HG02973 (cell line): ENCODE data around the gene PTPRH.
A peak's percentile ranks its signal among the peaks of the same experiment; 100 is the strongest.

Experiments used
- ATAC-seq: cut with Tn5 transposase; IDR thresholded peaks from one replicate; pipeline ENCODE4 v1.9.1; 2021; ENCODE audit warnings: moderate library complexity; ENCODE audit not compliant: unreplicated experiment

Gene PTPRH

GRCh38 chr19:55208880-55209692 lies at the start of gene PTPRH:
PTPRH (minus strand) TSS chr19:55209501; CDS start chr19:55209433, 68 bp downstream.
- no peak for ATAC-seq

DNA sequence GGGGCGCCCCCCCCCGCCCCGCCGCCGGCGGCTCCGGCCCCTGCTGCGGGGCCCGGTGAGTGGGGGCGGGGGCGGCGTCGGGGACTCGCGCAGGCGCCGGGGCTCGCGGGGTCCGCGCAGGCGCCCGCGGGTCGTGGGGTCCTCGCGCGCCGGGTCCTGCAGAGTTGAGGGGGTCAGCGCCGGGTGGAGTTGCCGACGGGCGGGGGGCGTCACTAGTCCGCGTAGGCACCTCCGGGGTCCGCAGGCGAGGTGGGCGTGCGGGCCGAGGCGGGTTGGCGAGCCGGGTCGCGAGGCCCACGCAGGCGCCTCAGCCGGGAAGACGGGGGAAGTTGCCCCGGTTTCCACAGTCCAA lies 49.2 kb upstream of the PTPRH start:
- peak; percentile 6 for ATAC-seq

- no peak for ATAC-seq
Measured at GRCh38 chr19:55257461-55258420, 48.4 kb upstream of the PTPRH start.

DNA sequence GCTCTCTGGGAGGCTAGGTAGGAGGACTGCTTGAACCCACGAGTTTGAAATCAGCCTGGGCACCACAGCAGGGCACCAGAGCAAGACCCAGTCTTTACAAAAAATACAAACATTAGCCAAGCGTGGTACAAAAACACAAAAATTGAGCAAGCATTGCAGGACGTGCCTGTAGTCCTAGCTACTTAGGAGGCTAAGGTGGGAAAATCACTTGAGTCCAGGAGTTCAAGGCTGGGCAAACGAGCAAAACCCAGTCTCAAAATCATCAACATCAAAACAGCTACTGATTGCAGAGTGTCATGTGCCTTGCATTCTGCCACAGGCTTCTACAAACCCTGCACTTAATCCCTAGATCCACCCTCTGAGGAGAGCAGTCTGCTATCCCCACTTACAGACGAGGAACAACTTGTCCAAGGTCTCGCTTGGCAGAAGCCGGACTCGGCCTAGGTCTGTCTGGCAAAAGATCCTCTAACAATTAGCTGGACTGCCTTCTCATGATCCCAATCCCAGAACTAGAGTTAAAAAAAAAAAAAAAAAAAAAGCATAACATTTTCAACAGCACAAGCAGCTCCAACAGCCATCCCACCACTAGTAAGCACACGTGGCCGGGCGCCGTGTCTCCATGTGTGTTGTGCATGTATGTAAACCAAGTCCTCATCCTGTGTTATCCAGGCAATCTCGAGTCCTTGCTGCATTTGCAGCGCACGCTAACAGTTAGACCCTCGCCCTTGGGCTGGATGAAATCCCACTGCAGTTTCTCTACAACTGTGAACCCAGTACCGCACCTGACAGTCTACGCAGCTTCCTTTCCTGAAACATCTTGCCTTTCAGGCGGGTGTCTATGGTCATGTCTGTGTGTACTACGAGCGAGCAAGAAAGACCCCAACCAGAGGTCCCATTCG lies 47.5 kb upstream of the PTPRH start:
- ATAC-seq = no peak

DNA sequence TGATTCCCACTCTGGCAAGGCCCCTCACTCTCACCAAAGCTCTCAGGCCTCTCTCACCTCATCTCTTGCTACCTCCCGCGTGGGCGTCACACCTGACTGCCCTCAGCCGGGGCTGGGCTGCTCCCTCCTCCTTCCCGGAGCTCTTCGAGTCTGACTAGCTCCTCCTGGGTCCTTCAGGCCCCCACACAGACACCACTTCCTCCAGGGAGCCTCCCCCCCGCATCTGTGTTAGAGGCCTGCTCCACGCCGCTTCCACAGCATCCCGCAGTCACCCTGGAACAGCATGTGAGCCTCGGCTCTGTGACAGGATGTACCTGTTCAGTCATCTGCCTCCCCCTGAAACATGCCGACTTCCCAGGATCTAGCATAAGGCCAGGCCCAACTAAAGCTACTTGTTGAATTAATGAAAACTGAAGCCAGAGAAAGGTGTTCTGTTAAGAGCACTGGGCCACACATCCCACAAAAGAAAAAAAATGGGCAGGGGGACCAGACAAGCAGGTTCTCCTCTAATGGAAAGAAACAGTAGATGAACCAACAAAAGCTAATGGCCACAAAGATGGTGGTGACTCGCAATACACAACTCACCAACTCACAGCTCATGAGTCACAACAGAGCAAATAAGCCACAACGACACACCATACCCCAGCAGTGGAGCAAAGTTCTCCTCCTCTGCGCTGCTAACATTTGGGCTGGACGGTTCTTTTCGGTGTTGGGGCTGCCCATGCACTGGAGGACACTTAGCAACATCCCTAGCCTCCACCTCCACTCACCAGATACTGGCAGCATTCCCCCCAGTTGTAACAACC lies 46.5 kb upstream of the PTPRH start:
- no peak for ATAC-seq

GRCh38 chr19:55254625-55254977 lies 45.3 kb upstream of the PTPRH start:
- no peak for ATAC-seq

DNA sequence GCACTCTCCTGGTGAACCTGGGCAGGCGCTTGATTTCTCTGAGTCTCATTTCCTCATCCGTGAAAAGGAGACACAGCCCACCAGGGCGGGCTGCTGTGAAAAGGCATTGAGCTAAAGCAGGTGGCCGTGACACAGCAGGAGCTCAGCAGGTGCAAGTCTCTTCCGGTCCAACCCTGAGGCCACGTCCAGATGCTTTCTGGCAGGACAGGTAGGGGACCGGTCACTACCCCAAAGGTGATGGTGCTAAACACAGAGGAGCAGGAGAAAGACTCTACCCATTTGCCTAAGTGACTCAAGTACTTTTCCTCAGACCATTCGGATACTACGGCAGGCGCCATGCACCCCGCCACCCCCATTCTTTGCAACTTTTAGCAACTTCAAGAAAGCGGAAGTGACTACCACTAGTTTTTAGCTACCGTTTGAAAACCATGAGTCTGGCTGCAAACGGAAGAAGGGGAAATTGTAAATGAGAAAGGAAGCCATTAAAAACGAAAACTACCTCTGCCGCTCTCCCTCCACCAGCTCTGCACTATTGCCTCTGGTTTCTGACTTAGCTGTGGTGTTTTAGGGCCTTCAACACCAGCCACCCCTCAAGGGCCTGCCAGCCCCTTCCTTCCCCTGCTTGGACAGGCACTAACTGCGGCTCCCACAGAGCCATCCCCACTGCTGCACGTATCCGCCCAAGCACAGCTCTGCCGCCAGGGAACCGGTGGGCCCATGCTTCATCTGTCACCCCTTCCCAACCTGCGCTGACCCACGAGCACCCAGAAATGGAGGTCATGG lies 44.7 kb upstream of the PTPRH start:
- ATAC-seq = peak; percentile 36

DNA sequence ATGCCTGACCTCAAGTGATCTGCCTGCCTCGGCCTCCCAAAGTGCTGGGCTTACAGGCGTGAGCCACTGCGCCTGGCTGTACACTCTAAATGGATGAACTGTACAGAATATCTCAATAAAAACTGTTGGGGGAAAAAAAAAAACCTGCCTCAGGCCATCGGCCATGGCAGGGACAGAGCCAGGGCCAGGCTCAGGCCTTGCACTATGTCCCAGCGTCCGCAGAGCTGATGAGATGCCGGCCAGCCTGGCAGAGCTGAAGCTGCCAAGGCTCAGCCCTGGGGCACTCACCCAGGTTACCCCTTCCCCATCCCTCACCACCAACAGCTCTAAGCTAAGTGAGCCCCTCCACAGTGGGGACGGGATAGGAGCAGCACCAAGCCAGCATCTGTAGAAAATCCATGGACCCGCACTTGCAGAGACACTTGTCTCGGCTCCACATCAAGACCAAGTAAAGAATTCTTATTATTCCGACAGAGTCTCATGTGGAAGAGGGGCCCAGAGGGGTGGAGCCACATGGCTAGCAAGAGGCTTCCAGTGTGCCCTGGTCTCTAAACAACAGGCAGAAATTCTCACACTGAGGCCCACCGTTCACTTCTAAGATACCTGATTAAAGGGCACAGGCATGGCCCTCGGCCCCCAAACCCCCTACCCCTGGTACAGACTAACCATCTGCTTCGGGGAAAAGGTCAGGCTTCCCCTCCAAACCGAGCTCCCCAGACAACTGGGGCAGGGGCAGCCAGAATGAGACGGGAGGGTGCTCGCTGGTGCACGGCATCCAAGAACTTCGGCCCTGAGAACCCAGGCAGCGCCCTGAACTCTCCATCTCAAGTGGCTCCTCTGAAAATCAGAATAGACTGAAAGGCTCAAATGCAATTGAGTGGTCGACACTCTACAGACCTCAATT lies 43.7 kb upstream of the PTPRH start:
- no peak for ATAC-seq

DNA sequence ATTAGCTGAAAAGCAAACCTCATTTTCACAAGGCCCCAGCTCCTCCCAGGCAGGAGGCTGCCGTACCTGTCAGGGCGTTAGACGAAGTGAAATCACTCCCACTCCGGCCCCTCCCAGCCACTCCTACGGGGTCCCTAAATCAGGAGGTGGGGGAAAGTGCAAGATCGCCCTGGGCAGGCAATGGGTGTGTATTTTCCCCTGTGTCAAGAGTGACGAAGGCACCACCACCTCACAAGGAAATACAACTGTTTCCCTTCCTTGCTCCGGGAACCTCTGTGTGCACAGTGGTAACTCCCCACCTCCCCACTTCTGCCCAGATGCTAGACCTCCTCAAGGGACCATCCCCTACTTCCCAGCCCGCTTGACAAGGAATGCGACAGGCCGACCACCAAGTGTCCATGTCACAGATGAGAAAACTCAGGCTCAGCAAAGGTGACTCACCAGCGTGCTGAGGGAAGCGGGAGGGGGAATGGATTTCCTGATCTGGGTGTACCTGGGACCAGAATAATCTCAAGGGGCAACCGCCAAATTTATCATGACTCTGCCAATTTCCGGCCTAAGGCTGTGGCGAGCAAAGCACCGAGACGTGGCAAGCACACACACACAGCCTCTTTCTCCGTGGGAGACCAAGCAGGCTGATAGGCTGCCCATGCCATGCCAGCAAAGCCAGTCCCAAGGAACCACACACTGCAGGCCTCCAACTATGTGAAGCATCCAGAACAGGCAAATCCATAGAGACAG lies 42.2 kb upstream of the PTPRH start:
- ATAC-seq = no peak

- no peak for ATAC-seq
Measured at GRCh38 chr19:55250262-55251036, 41.1 kb upstream of the PTPRH start.

DNA sequence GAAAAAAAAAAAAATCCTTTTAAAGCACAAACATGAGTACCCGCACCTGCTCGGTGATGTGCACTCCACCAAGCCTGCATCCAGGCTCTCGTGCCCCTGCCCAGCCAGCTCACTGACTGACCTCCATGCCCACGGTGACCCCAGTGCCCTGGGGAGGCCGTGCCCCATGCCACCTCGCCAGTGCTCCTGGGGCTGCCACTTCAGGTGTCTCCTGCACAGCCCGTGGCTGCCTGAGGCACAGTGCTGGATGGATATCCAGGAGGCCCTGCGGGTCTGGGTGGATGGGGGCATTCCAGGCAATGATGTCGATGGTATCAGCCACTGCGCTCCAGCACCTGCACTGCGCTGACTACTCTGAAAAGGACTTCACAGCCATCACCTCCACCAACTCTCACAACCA lies 40.5 kb upstream of the PTPRH start:
- no peak for ATAC-seq

- ATAC-seq = no peak
Measured at GRCh38 chr19:55248704-55249103, 39.4 kb upstream of the PTPRH start.

GRCh38 chr19:55248166-55248675 lies 38.9 kb upstream of the PTPRH start:
- ATAC-seq = no peak

DNA sequence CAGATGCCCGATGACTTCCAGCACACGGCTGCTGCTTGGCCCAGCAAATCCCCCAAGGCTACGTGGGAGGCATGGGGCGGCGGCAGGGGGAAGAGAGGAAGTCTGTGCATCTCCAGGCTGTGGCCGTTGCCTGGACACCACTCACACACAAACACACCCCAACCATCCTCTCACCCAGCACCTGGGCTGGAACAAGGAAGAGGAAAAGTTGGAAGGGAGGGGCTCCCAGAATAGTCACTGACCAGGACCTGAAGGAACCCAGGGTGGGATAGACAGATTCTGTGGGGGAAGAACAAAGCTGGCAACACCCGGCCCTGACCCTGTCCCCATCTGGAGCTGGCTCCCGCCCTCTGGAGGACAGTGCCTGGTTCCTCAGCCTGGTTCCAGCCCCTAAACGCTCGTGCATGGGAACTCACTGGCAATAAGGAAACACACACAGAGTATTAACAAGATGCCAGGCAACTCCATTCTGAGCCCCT lies 38.4 kb upstream of the PTPRH start:
- no peak for ATAC-seq

DNA sequence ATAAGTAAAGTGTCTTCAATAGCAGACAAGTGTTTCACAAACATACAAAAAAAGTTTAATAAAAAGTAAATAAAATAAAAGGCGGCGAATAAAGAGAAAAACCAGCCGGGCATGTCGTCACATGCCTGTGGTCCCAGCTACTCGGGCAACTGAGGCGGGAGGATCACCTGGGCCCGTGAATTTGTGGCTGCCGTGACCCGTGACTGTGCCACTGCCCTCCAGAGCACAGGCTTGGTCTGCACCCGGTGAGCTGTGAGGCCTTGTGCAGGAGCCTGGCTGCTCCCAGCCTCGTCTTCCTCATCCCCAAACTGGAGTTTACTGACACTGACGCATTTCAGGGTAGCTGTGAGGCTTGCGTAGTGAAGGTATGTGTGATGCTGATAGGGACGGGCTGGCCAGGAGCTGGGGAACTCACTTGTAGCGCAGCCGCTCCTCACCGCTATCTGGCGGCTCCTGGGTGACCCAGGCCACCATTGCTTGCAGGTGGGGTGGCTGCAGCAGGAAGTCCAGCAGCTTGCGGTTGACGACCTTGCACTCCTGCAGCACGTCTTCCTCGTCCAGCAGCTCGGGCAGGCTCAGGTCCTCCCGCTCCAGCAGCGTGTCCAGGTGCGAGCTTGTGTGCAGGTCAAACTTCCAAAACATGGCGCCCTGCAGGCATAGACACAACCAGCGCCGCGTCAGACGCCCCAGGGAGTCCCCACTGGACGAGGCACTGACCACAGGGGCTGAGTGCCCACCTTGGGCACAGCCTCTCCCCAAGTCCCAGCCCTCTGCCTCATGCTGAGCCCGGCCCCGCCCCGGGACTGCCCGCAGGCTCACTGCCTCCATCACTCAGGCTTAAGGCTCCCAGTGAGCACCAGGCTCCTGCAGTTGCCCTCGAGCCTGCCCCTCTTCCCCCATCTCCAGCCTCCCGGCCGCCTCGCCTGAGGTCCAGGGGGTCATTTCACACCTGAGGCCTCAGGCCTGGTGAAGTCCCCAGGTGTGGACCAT lies 37.5 kb upstream of the PTPRH start:
- no peak for ATAC-seq
